ENCODE results near the gene ACP7. TPM values are rescaled to one million over a fixed set of nuclear protein-coding genes. Genes with fewer than 3 reads are reported as not detected.
A peak's percentile ranks its signal among the peaks of the same experiment; 100 is the strongest.

Gene ACP7
- total and polyA plus RNA-seq, 2 donors (not counting 3 experiments of a cell fraction or from before 2014, with no cell fraction given), result 0.04 to 0.49 TPM

- no peaks in the 10 kb centered on the region for H3K9me3 ChIP-seq (replicated peaks; ENCODE audit: control insufficient read depth, insufficient read depth, low read length)
- intact Hi-C loops (cut with micrococcal nuclease) (no loop called here), dilution Hi-C loops (cut with MboI; ENCODE audit: extremely low pct_ligation_motif_present, low sequenced_read_pairs) (no loop called here)
- no peaks in the 10 kb centered on the region for H4K20me1 ChIP-seq (replicated peaks; ENCODE audit: control insufficient read depth, extremely low read depth, insufficient read depth, low read length)
- FAIRE-seq, result no peak
- DNase-seq (ENCODE audit: low read depth, low spot score), result no peak
- TF ChIP-seq CTCF (IDR thresholded peaks at IDR 0.05; ENCODE audit: extremely low read depth in 1 of 2, insufficient read depth in 1 of 2, low read depth in 1 of 2, low read length in 2 of 2), result no peak
- TF ChIP-seq POLR2A (IDR thresholded peaks at IDR 0.05; ENCODE audit: low read depth, low read length), result no peak
- ChIA-PET POLR2A (no interaction called here), CTCF (interaction anchor here (2.0 kb wide), 1 partner anchor 19 kb away, joined by 9 read pairs; no protein-coding TSS in a partner anchor)
- no peak overlapping the region for H3K9ac ChIP-seq (replicated peaks; ENCODE audit: extremely low read depth, insufficient read depth, low read length)
- no peaks in the 10 kb centered on the region for H3K9me1 ChIP-seq (replicated peaks; ENCODE audit: control insufficient read depth, extremely low read depth, insufficient read depth, low read length)
- no peaks in the 10 kb centered on the region for H3K27me3 ChIP-seq (ENCODE audit: control insufficient read depth in 2 of 2, insufficient read depth in 2 of 2, low read length in 2 of 2)
- no peak overlapping the region for H3K27ac ChIP-seq (ENCODE audit: insufficient read depth, low read depth, low read length)
- no TSS peak for BruUV-seq (replicated peaks)
- no peaks in the 10 kb centered on the region for H3K36me3 ChIP-seq (ENCODE audit: control insufficient read depth in 2 of 2, extremely low read depth in 1 of 2, insufficient read depth in 2 of 2, low read length in 2 of 2)
- H3K79me2 ChIP-seq (ENCODE audit: control insufficient read depth, insufficient read depth, low read length), result no peaks in the 10 kb centered on the region
- H3K4me3 ChIP-seq (replicated peaks in 1 of 3; ENCODE audit: insufficient read depth in 1 of 3, low read depth in 1 of 3, low read length in 3 of 3), result no peak overlapping the region
- no peak overlapping the region for H3K4me2 ChIP-seq (ENCODE audit: insufficient read depth, low read length)
- H3K4me1 ChIP-seq (ENCODE audit: control insufficient read depth, extremely low read depth, insufficient read depth, low read length), result peaks cover 14% of the 10 kb centered on the region
- no peak overlapping the region for H2AFZ ChIP-seq (ENCODE audit: low read depth, low read length)
These were observed 13.3 kb upstream of the ACP7 start for GRCh38 chr19:39070888-39071287.

- no peaks in the 10 kb centered on the region for H4K20me1 ChIP-seq (replicated peaks; ENCODE audit: control insufficient read depth, extremely low read depth, insufficient read depth, low read length)
- BruUV-seq (replicated peaks), result TSS peak; percentile 79
- H3K9me1 ChIP-seq (replicated peaks; ENCODE audit: control insufficient read depth, extremely low read depth, insufficient read depth, low read length), result no peaks in the 10 kb centered on the region
- intact Hi-C loops (cut with micrococcal nuclease) (no loop called here), dilution Hi-C loops (cut with MboI; ENCODE audit: extremely low pct_ligation_motif_present, low sequenced_read_pairs) (no loop called here)
- CTCF ChIA-PET, result interaction anchor here (0.6 to 3.2 kb wide), 8 partner anchors 9 to 112 kb away, joined by 3 to 29 read pairs (median 4); no protein-coding TSS in a partner anchor
- H3K4me2 ChIP-seq (ENCODE audit: insufficient read depth, low read length), result peak overlapping the region; percentile 16
- no peaks in the 10 kb centered on the region for H3K27me3 ChIP-seq (ENCODE audit: control insufficient read depth in 2 of 2, insufficient read depth in 2 of 2, low read length in 2 of 2)
- H3K4me1 ChIP-seq (ENCODE audit: control insufficient read depth, extremely low read depth, insufficient read depth, low read length), result peaks cover 23% of the 10 kb centered on the region
- no peak for DNase-seq (ENCODE audit: low read depth, low spot score)
- peak; percentile 35 for FAIRE-seq
- POLR2A ChIA-PET, result interaction anchor here (0.5 to 1.3 kb wide), 2 partner anchors 18 to 55 kb away, joined by 3 to 7 read pairs; no protein-coding TSS in a partner anchor
- no peaks in the 10 kb centered on the region for H3K36me3 ChIP-seq (ENCODE audit: control insufficient read depth in 2 of 2, extremely low read depth in 1 of 2, insufficient read depth in 2 of 2, low read length in 2 of 2)
- TF ChIP-seq POLR2A (IDR thresholded peaks at IDR 0.05; ENCODE audit: low read depth, low read length), result no peak
- TF ChIP-seq MAX (IDR thresholded peaks at IDR 0.05; ENCODE audit: insufficient read depth, insufficient read length), result no peak
- TF ChIP-seq GATA2 (IDR thresholded peaks at IDR 0.05; ENCODE audit: insufficient read depth, insufficient read length, low read depth, low read length), result no peak
- TF ChIP-seq FOS (IDR thresholded peaks at IDR 0.05; ENCODE audit: borderline replicate concordance, insufficient read depth, low read length), result no peak
- TF ChIP-seq JUN (IDR thresholded peaks at IDR 0.05; ENCODE audit: borderline replicate concordance, insufficient read depth, insufficient read length, low read depth), result no peak
- TF ChIP-seq POLR2AphosphoS5 (IDR thresholded peaks at IDR 0.05; ENCODE audit: insufficient read depth, low read depth, low read length), result no peak
- no peak overlapping the region for H3K4me3 ChIP-seq (replicated peaks in 1 of 3; ENCODE audit: insufficient read depth in 1 of 3, low read depth in 1 of 3, low read length in 3 of 3)
- peak overlapping the region; percentile 12 for H2AFZ ChIP-seq (ENCODE audit: low read depth, low read length)
- H3K9ac ChIP-seq (replicated peaks; ENCODE audit: extremely low read depth, insufficient read depth, low read length), result peak overlapping the region; percentile 20
- H3K9me3 ChIP-seq (replicated peaks; ENCODE audit: control insufficient read depth, insufficient read depth, low read length), result no peaks in the 10 kb centered on the region
- H3K27ac ChIP-seq (ENCODE audit: insufficient read depth, low read depth, low read length), result peak overlapping the region; percentile 82
- no peaks in the 10 kb centered on the region for H3K79me2 ChIP-seq (ENCODE audit: control insufficient read depth, insufficient read depth, low read length)
These were observed 9.9 kb upstream of the ACP7 start for GRCh38 chr19:39074205-39074692.
